Measurements from ENCODE around the gene CST9L.

DNA sequence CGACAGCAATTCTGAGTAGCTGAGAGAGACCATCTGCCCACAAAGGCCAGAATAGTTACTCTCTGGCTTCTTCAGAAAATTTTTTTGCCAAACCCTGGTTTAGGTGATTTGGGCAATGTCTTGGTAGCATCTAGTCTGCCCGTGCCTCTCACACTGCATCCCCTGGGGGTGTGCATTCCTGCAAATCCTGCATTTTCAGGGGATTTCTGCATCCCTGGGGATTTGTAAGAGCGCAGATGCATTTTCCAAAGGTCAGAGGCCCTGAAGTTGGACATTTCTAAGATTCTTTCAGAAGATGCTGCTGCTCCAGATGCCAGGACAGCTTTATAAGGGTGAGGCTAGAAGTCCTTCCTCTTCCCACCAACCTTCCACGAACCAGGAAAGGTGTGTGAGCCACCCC is 33.4 kb upstream of the CST9L start:
- no peak for TF ChIP-seq YY1 (IDR thresholded peaks at IDR 0.05; ENCODE audit: extremely low read depth, insufficient replicate concordance, low read depth, low read length)
- TF ChIP-seq POLR2A (IDR thresholded peaks at IDR 0.05; ENCODE audit: borderline replicate concordance, extremely low read depth, insufficient read depth, insufficient read length), result no peak
- TF ChIP-seq, protein P1, sequence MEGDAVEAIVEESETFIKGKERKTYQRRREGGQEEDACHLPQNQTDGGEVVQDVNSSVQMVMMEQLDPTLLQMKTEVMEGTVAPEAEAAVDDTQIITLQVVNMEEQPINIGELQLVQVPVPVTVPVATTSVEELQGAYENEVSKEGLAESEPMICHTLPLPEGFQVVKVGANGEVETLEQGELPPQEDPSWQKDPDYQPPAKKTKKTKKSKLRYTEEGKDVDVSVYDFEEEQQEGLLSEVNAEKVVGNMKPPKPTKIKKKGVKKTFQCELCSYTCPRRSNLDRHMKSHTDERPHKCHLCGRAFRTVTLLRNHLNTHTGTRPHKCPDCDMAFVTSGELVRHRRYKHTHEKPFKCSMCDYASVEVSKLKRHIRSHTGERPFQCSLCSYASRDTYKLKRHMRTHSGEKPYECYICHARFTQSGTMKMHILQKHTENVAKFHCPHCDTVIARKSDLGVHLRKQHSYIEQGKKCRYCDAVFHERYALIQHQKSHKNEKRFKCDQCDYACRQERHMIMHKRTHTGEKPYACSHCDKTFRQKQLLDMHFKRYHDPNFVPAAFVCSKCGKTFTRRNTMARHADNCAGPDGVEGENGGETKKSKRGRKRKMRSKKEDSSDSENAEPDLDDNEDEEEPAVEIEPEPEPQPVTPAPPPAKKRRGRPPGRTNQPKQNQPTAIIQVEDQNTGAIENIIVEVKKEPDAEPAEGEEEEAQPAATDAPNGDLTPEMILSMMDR (IDR thresholded peaks at IDR 0.05 in 2 of 3, conservative IDR thresholded peaks at IDR 0.05 in 1 of 3; ENCODE audit: borderline replicate concordance in 1 of 3, insufficient read depth in 1 of 3, low read depth in 2 of 3, low read length in 2 of 3), result no peak
- no peak for TF ChIP-seq CBX3 (IDR thresholded peaks at IDR 0.05; ENCODE audit: low read depth)
- no peak for TF ChIP-seq EZH2 (IDR thresholded peaks at IDR 0.05)
- no peak for TF ChIP-seq JUND (IDR thresholded peaks at IDR 0.05)
- TF ChIP-seq, protein P2, sequence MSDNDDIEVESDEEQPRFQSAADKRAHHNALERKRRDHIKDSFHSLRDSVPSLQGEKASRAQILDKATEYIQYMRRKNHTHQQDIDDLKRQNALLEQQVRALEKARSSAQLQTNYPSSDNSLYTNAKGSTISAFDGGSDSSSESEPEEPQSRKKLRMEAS (IDR thresholded peaks at IDR 0.05), result no peak
- no peak for TF ChIP-seq CEBPB (IDR thresholded peaks at IDR 0.05; ENCODE audit: low read depth)
